Measurements from ENCODE around the gene SEMA3D.
A peak's percentile ranks its signal among the peaks of the same experiment; 100 is the strongest.
"Not testable (repeated sequence)": the region's sequence is repeated elsewhere in the genome, so short reads cannot be mapped to it uniquely, and the experiment has no call there.

Gene SEMA3D

DNA sequence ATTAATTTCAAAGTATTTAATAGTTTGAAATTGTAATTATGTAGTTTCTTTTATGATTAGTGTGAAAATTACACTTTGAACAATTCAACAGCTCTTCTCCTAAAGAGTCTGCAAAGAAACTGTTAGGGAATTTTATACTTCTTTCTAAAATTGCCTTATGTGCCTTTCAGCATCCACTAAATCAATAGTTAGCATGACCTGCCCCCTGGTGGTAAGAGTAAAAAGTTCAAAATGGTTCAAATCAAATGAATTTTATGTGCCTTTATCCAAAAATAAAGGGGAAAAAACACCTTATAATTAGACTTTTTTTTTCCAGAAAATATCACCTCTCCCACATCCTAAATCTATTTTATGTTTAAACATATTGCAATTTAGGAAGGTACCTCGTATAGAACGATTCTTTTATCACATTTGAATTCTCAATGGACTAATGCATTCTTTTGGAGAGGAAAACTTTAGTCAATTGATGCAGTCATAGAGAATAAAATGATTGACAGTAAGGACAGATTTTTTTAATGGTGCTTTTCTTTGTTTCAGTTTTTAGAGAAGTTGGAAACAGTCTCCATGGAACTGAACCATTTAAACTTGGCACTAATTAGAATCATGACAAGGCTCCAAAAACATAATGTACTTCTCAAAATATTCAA, 163.7 kb downstream of the SEMA3D start:
- DNase-seq, result no peak

DNA sequence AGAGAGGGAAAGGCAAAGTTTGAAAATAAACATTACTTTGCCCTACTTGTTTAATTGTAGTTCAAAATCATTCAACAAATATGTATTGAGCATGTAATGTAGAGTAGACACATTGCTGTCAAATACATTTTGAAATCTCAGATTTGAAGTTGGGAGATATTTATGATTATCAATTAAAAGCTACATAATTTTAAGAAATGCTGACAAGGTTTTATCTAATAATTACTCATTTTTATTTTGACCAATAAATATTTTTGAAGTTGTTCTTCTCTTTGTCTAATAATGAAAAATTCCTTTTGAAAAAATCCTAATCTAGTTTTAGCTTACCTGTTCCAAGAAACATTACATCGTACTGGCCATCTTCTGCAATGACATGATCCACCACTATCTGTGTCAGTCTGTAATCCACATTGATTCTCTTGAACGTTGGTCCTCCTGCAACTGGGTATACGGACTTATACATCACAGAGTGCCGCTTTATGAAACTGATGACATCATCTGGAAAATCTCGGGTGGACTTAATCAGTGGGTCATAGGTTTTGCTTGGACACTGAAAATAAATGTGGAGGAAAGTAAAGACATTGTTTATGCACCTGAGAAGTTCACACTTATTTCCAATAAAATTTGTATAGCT, 164.7 kb downstream of the SEMA3D start:
- no peak for DNase-seq

DNA sequence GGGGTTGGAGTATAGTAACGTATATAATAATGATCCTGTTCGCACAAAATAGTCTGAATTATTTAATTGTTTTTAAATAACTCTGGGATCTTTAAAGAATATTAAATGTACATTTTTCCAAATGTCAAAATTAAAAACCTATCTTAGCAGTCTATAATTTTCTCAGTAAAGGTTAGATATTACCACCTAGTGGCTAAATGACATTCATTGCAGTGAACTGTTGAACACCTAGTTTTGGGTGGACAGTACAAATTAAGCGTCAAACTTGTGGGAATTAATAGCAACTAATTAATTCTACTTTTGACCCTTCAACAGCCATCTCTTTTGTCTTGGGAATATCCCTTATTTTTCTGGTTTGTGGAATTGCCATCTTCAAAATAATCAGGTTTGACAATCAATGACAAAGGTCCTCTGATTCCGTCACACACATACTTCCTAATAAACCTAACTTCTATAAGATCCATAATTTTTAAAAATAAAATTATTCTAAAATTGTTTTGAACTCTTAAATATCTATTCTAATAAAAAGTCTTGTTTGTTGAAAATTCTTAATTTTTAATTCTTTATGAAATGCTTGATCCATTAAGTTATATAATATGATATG, 165.7 kb downstream of the SEMA3D start:
- DNase-seq, result peak; percentile 16

- no peak for DNase-seq
Measured at GRCh38 chr7:85019778-85020177, 167.1 kb downstream of the SEMA3D start.

DNA sequence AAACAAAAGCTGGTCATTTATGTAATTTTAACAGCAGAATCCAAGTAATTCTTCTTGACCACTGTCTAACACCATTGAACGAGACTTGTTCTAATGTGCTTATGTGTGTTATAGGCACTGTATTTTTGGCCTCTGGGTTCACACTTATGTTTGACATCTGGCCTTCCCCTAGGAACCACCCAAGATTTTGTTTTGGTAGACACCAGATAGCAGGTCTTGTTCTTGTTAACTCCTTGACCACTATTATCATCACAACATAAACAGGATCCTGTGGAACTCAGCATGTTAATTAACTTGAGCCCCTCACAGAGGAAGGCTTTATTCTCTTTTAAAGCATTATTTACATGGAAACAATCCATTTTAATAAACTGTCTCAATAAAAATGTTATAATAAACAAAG, 167.7 kb downstream of the SEMA3D start:
- no peak for DNase-seq

DNA sequence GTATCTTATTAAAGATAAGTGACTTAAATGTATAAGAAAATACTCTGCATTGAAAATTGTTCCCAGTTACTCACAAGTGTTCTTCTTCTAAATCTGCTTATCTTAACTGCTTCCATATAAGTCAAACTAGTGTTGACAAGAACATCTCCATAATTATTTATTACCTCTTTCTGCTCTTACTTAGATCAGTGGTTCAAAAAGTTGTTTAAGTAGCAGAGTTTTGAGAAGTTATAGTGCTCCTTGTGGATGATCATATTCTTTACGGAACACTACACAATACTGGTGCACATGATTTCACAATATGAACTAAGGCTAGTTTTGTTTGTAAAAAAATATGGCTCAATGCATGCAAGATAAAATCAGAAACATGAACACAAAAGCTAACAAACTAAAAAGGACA, 168.4 kb downstream of the SEMA3D start:
- no peak for DNase-seq

GRCh38 chr7:85016286-85016685, 170.6 kb downstream of the SEMA3D start:
- DNase-seq, result no peak

DNA sequence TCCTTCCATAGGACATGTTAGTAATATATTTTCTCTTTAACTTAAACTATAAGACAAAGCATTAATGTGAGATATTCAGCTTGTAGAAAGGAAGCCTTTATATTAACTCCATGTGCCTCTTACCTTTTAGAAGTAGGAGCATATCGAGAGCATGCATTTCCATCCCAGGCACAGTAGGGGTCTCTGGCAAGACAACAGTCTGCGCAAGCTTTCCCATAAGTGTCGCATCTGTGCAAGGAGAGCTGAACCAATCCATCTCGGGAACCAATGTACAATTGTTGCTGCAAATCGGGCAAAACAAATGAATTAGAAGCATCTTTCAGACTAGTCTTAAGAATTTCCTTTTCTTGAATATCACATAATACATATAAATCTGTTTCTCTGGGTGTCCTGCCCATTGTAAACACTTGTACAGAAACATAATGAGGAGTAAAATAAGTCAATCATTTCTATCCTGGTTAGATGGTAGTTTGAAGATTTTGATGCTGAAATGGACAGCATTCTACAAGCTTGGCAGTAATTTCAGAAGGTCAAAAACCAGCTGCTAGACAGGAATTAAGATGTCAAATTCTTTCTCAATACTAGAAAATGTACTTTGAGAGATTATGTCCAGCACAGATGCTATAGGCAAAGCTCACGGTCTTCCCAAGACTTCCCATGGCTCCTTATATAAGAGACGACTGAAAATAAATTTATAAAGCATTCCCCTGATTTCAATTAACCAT, 171.8 kb downstream of the SEMA3D start:
- peak; percentile 71 for DNase-seq

GRCh38 chr7:85011127-85011526, 175.7 kb downstream of the SEMA3D start:
- DNase-seq, result no peak

DNA sequence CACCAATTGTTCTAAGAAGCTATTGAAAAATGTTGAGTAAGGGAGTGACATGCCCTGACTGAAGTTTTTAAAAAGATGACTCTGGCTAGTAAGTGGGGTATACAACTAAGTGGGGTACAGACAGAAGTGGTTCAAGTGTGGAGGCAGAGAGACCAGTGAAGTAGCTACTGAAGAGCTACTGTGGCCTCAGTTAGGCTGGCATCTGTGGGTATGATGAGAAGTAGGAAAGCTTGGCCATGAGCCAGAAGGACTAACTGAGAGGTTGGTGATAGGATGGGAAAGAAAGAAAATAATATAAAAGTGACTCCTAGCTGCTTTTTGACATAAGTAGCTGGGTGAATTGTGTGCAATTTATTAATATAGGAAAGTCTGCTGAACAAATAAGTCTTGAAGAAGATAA, 176.6 kb downstream of the SEMA3D start:
- DNase-seq, result no peak

GRCh38 chr7:85006754-85007153, 180.1 kb downstream of the SEMA3D start:
- no peak for DNase-seq

DNA sequence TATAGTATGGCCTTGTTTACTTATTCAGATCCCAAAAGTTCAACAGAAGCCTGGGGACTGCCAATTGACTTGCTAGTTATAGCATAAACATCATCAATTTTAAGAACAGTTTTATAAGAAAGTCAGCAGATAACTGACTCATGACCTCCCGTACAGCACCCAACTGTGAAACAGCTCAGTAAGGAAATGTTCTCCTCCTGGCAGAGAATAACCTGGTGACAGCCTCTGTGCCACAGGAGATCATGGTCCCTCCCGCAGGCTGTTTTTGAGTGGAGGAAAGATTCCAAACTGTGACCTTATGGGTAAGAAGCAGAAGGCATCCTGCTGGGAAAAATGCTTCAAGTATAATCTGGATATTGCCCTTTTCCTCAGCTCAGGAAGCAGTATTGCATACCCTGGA, 182.5 kb downstream of the SEMA3D start:
- DNase-seq, result peak; percentile 76

DNA sequence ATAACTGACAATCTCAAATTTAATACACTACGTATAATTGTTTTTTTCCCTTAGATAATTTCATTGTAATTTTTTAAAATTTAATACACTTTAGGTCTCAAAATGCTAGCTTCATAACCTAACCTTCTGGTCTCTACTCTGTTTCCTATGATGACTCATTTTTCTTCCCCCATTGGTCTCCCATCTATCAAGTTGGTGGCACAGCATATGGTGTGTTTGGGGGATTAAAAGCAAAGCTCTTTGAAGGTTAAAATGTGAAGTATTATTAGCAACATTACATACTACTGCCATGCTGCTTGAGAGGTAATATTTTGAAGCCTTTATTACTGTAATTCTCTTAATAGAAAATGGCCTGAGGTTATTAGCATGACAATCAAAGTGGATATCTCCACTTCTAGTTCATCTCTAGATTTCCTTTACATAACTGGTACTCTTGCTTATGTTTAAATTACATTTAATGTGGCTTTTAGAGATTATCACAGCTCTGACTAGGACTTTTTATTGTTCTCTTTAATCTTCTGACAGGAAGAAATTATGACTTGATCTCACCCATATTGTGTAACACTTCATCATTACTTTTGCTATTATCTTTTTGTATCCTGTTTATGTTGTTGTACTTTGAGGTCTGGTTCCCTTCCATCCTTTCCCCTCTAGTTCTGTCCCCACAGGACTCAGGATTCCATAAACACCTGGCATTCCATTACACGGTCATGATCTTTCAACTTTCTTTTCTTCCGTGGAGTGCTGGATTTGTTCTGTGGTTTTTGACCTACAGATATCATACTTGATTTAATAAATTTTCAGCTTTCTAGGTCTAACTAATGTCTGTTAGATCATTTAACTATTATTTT, 185.1 kb downstream of the SEMA3D start:
- DNase-seq, result peak; percentile 93

DNA sequence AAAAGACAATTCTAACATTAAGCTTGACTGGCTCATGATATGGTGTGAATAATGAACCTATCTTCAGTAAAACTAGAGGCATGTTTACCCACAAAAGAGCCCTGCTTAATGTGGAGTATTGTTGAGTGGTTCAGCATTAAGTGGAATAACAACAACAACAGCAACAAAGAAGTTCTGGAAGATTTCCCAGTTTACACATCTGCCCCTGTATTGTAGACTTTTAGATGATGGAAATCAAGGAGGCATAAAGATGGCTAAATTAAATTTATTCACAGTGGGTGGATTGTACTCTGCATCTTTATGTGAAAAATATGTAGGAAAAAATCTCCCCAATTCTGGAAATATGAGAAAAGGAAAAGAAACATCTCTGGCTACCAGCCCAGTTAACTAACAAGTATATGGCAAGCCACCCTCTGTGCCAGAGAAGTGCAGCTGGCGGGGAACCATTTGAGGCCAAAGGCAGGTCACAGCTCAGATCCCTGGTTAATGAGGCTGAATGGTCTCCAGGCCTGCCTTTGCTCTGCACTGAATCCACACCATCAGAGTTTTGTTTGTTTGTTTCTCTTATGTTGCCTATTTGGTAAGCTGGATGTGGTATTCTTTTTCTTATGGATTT, 186.0 kb downstream of the SEMA3D start:
- DNase-seq, result peak; percentile 94

DNA sequence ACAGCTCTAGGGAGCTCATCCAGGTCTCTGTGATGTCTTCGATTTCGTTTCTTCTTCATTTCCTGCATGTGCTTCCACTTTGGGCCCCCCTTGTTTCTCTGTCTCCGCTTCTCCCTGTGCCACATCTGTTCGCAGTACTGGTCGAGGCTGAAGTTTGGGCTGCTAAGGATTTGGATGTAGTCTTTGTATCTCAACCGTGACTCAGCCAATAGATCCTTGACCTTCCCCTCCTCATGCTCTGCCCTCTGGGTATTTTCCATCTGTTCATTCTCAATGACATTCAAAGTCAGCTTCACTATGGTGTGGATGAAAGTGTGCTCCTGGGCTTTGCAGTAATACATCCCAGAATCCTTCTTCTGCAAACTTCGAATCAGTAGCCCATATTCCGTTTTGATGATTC, 187.4 kb downstream of the SEMA3D start:
- DNase-seq, result peak; percentile 44

- no peak for DNase-seq
Measured at GRCh38 chr7:84998665-84999064, 188.2 kb downstream of the SEMA3D start.

GRCh38 chr7:84997626-84998025, 189.2 kb downstream of the SEMA3D start:
- DNase-seq, result no peak

GRCh38 chr7:84992954-84993353, 193.9 kb downstream of the SEMA3D start:
- DNase-seq, result not testable (repeated sequence)

DNA sequence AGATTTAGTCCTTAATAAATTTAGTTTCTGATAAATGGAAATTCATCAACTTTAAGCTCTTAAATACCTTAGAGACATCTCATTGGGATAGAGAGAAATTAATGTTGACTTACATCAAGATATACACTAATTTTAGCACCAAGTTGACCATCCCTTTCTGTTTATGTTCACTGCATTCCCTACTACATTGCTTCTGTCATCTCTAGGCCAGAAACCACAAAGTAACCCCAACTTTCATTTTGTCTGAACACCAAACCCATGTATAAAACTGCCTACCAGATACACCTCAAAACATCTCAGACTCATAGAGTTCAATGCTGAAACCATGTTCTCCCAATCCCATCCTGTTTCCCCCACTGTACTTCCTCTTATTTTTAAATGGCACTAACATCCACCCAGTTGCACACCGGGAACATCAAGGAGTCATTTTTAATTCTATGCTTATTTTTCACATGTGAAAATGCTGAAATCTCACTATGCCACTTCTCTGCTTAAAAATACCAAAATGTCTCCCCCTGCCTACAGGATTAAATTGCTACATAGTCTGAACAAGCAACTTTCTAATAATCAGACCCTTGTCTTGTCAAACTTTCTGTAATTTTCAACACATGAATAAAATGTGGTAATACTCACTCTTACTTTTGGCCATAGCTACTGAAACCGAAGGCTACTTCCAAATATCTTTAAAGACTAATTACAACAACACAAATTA, 201.6 kb downstream of the SEMA3D start:
- no peak for DNase-seq

- no peak for DNase-seq
Measured at GRCh38 chr7:84982199-84982598, 204.7 kb downstream of the SEMA3D start.

DNA sequence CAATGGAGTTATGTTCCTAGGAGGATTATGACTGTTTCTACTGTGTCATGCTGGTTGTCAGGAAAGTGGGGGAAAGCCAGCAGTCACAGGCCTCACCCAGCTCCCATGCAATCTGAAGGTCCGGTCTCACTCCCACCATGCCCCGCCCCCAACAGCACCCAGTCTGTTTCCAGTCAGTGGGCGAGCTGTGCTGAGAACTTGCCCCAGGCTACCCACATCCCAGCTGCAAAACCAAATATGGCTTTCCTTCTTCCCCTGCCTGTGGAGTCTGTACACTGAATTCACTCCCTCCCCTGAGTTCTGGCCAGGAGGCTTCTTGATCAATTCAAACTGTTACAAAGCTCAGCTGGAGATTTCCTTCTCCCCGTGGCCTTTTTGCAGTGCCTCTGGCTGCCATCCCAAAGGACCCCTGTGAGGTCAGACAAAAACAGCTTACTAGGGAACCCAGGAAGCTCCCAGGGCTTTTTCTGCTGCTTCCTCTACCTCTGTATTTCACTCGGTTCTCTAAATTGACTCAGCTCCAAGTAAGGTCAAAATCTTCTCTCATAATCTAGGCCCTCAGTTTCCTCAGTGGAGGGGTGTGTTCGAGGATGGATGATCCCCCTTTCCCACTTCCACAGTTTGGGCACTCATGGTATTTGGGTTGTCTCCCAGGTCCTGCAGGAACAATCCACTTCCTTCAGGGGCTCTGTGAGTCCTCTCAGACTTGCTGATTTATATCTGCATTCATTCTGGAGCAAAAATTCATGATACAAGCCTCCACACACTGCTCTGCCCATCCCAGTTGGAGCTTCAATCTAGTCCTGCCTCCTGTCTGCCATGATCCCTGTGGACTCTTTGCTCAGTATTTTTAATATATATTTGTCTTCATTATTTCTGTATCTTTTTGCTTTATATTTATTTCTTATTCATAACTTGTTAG, 205.5 kb downstream of the SEMA3D start:
- no peak for DNase-seq

All from NCI-H446 treated with DMSO at 0.1 percent for 48 hours (cell line).